ENCODE results near the gene ARRB1. TPM values are rescaled to one million over a fixed set of nuclear protein-coding genes. Genes with fewer than 3 reads are reported as not detected.

The ARRB1 gene
- total RNA-seq, 1 experiment from 2014 or later: 219 TPM

DNA sequence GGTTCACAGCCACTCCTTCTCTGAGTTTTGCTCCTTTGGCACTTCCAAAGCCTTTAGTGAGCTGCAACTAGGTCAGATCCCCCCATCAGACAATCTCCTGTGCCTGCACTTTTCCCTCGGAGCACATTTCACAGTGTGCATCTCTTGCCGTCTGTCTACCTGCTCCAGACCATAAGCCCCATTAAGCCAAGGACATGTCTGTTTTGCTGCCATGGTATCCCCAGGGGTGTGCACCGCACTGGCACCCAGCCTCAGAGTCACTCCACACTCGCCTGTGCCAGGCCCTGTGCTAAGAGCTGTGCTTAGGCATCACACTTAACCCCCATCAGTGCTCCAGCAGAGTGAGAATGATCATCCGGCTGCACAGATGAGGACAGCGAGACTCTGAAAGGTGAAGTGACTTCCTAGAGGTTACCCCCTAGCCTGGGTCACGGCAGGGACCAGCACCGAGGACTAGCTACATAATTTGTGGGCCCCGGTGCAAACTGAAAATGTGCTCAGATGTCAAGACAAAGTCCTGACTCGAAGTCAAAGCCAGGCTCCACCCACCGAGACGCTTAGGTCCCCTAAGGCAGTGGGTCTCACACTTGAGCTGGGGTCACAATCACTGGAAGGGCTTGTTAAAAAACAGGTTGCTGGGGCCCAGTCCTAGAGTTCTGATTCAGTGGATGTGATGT, 33.9 kb downstream of the ARRB1 start:
- CTCF ChIA-PET: interaction anchor here (0.9 kb wide), 1 partner anchor 66 kb away, joined by 7 read pairs; no protein-coding TSS in a partner anchor
- H3K4me1 ChIP-seq (ENCODE audit: control insufficient read depth, insufficient read depth, low read length): peaks cover 79% of the 10 kb centered on the region
- H3K27ac ChIP-seq (ENCODE audit: low read length): peak overlapping the region; percentile 49
- ATAC-seq: no peak
- intact Hi-C loops (cut with micrococcal nuclease; ENCODE audit: unreplicated experiment) (no loop called here), in situ Hi-C loops (cut with HindIII; ENCODE audit: low pct_unique_long_range_greater_than_20kb, low sequenced_read_pairs) (no loop called here)
- no peaks in the 10 kb centered on the region for H3K27me3 ChIP-seq (ENCODE audit: control insufficient read depth, insufficient read depth, low read length)
- no peaks in the 10 kb centered on the region for H3K36me3 ChIP-seq (ENCODE audit: control insufficient read depth, insufficient read depth, low read length)
- no TSS peak for BruUV-seq (replicated peaks)
- TF ChIP-seq TCF7L2 (IDR thresholded peaks at IDR 0.05; ENCODE audit: low read depth, low read length) (no peak), POLR2AphosphoS5 (IDR thresholded peaks at IDR 0.05; ENCODE audit: low read depth, low read length) (no peak), SIN3A (IDR thresholded peaks at IDR 0.05; ENCODE audit: borderline replicate concordance, insufficient read depth, low read depth, low read length) (no peak)
- TF ChIP-seq, protein P1, sequence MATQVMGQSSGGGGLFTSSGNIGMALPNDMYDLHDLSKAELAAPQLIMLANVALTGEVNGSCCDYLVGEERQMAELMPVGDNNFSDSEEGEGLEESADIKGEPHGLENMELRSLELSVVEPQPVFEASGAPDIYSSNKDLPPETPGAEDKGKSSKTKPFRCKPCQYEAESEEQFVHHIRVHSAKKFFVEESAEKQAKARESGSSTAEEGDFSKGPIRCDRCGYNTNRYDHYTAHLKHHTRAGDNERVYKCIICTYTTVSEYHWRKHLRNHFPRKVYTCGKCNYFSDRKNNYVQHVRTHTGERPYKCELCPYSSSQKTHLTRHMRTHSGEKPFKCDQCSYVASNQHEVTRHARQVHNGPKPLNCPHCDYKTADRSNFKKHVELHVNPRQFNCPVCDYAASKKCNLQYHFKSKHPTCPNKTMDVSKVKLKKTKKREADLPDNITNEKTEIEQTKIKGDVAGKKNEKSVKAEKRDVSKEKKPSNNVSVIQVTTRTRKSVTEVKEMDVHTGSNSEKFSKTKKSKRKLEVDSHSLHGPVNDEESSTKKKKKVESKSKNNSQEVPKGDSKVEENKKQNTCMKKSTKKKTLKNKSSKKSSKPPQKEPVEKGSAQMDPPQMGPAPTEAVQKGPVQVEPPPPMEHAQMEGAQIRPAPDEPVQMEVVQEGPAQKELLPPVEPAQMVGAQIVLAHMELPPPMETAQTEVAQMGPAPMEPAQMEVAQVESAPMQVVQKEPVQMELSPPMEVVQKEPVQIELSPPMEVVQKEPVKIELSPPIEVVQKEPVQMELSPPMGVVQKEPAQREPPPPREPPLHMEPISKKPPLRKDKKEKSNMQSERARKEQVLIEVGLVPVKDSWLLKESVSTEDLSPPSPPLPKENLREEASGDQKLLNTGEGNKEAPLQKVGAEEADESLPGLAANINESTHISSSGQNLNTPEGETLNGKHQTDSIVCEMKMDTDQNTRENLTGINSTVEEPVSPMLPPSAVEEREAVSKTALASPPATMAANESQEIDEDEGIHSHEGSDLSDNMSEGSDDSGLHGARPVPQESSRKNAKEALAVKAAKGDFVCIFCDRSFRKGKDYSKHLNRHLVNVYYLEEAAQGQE (IDR thresholded peaks at IDR 0.05; ENCODE audit: insufficient read depth in 1 of 2, low read depth in 2 of 2, low read length in 1 of 2): no peak
- TF ChIP-seq, protein P2, sequence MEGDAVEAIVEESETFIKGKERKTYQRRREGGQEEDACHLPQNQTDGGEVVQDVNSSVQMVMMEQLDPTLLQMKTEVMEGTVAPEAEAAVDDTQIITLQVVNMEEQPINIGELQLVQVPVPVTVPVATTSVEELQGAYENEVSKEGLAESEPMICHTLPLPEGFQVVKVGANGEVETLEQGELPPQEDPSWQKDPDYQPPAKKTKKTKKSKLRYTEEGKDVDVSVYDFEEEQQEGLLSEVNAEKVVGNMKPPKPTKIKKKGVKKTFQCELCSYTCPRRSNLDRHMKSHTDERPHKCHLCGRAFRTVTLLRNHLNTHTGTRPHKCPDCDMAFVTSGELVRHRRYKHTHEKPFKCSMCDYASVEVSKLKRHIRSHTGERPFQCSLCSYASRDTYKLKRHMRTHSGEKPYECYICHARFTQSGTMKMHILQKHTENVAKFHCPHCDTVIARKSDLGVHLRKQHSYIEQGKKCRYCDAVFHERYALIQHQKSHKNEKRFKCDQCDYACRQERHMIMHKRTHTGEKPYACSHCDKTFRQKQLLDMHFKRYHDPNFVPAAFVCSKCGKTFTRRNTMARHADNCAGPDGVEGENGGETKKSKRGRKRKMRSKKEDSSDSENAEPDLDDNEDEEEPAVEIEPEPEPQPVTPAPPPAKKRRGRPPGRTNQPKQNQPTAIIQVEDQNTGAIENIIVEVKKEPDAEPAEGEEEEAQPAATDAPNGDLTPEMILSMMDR (IDR thresholded peaks at IDR 0.05): no peak
- POLR2A ChIA-PET: no interaction called here
- no peak for DNase-seq (ENCODE audit: low read depth, low spot score)
- no peak overlapping the region for H3K4me3 ChIP-seq (ENCODE audit: low read depth in 2 of 2, low read length in 2 of 2)
- H3K9me3 ChIP-seq (ENCODE audit: control insufficient read depth, insufficient read depth, low read depth, low read length): no peaks in the 10 kb centered on the region

DNA sequence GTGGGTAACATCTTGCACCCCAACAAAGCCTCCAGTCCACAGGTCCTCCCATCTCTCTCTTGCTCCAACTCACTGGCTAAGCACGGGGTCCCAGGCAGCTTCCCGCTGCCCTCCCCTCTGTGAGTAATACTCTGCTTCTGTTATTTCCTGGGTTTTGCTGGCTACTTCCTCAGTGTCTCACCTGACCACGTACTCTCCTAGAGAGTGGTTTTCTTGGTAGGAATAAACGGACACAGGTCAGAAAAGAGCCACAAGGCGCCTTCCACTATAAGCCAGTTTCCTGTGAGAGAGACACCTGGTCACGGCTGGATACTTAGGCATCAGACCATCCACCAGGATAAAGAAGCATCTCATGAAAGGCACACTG, 36.0 kb downstream of the ARRB1 start:
- ChIA-PET CTCF (no interaction called here), POLR2A (no interaction called here)
- intact Hi-C loops (cut with micrococcal nuclease; ENCODE audit: unreplicated experiment) (no loop called here), in situ Hi-C loops (cut with HindIII; ENCODE audit: low pct_unique_long_range_greater_than_20kb, low sequenced_read_pairs) (no loop called here)
- peaks cover 83% of the 10 kb centered on the region for H3K4me1 ChIP-seq (ENCODE audit: control insufficient read depth, insufficient read depth, low read length)
- peak overlapping the region; percentile 37 for H3K27ac ChIP-seq (ENCODE audit: low read length)
- no peak overlapping the region for H3K4me3 ChIP-seq (ENCODE audit: low read depth in 2 of 2, low read length in 2 of 2)
- no peaks in the 10 kb centered on the region for H3K27me3 ChIP-seq (ENCODE audit: control insufficient read depth, insufficient read depth, low read length)
- H3K9me3 ChIP-seq (ENCODE audit: control insufficient read depth, insufficient read depth, low read depth, low read length): no peaks in the 10 kb centered on the region
- no peaks in the 10 kb centered on the region for H3K36me3 ChIP-seq (ENCODE audit: control insufficient read depth, insufficient read depth, low read length)
- no peak for ATAC-seq
- TF ChIP-seq, protein P2 (IDR thresholded peaks at IDR 0.05): no peak
- TF ChIP-seq TCF7L2 (IDR thresholded peaks at IDR 0.05; ENCODE audit: low read depth, low read length) (no peak), SIN3A (IDR thresholded peaks at IDR 0.05; ENCODE audit: borderline replicate concordance, insufficient read depth, low read depth, low read length) (no peak), POLR2AphosphoS5 (IDR thresholded peaks at IDR 0.05; ENCODE audit: low read depth, low read length) (no peak)
- TF ChIP-seq, protein P1 (IDR thresholded peaks at IDR 0.05; ENCODE audit: insufficient read depth in 1 of 2, low read depth in 2 of 2, low read length in 1 of 2): no peak
- no peak for DNase-seq (ENCODE audit: low read depth, low spot score)
- no TSS peak for BruUV-seq (replicated peaks)
